Cardiac fibroblast (primary cell): ENCODE results near the gene SDHD.
"Not testable (repeated sequence)": the region's sequence is repeated elsewhere in the genome, so short reads cannot be mapped to it uniquely, and the experiment has no call there.

ENCODE experiments used
- DNase-seq, 2 donors: peaks; one replicate each; pipeline versions ENCODE4 v3.0.0 to v3.0.0-alpha.2; 2010; ENCODE audit warnings: low read depth in 2 of 2
- H3K4me3 ChIP-seq, 2 donors: replicated peaks in 1 of 2; 1 replicate in 1 of 2; 2 replicates in 1 of 2; pipeline ENCODE4 v1.5.1; 2011; ENCODE audit warnings: low read depth in 2 of 2, low read length in 2 of 2, mild to moderate bottlenecking in 2 of 2, moderate library complexity in 1 of 2
- TF ChIP-seq, protein P1 (sequence below): IDR thresholded peaks from one replicate; pipeline ENCODE4 v1.5.1; 2011; ENCODE audit warnings: low read depth, mild to moderate bottlenecking, low read length, inconsistent platforms

The SDHD gene

DNA sequence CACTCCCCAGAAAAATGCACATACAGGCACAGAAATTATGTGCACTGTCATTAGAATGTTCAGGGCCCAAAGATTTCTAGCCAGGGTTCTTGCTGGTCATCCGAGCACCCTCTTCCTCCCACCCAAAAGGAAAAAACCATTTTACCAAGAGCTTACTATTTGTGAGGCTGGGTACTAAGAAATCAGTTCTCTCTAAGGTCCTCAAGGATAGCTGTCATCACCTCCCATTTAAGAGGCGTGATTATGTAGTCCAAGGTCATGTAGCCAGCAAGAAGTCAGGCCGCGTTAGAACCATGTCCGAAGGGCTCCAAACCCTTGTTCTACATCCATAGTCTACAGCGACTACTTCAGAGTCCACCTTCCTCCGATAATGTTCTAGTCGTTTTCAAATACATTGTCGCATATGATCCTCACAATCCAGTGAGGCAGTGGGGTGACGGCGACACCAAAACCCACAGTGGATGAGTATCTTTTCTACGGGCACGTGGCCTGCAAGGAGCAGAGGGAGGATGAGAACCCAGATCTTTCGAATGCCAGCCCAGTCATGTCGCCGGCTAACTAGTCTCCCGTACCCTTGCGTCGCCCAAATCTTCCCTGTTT lies 751 bp upstream of the SDHD start:
- TF ChIP-seq, protein P1, sequence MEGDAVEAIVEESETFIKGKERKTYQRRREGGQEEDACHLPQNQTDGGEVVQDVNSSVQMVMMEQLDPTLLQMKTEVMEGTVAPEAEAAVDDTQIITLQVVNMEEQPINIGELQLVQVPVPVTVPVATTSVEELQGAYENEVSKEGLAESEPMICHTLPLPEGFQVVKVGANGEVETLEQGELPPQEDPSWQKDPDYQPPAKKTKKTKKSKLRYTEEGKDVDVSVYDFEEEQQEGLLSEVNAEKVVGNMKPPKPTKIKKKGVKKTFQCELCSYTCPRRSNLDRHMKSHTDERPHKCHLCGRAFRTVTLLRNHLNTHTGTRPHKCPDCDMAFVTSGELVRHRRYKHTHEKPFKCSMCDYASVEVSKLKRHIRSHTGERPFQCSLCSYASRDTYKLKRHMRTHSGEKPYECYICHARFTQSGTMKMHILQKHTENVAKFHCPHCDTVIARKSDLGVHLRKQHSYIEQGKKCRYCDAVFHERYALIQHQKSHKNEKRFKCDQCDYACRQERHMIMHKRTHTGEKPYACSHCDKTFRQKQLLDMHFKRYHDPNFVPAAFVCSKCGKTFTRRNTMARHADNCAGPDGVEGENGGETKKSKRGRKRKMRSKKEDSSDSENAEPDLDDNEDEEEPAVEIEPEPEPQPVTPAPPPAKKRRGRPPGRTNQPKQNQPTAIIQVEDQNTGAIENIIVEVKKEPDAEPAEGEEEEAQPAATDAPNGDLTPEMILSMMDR = no peak
- DNase-seq = peak; percentile 32 to 46
- H3K4me3 ChIP-seq = peak overlapping the region; percentile 80 to 95

DNA sequence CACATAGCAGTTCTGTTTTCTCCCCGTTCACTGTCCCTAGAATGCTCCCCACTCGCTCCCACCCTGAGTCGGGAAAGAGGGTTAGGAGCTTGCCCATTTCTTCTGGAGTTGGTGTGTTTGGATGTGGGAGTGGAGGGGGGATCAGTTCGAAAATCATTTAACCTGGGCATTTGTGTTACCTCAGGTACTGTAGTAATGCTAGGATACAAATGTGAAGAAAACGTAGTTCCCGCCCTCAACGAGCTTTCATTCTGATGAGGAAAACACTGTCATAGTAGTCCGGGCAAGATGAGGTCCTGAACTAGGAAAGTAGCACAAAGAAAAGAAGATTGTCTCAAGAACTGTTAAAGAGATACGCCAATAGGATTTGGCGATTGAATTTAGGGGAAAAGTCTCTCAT lies 539 bp downstream of the SDHD start:
- peak overlapping the region; percentile 80 to 95 for H3K4me3 ChIP-seq
- DNase-seq = no peak
- TF ChIP-seq, protein P1 = no peak

DNA sequence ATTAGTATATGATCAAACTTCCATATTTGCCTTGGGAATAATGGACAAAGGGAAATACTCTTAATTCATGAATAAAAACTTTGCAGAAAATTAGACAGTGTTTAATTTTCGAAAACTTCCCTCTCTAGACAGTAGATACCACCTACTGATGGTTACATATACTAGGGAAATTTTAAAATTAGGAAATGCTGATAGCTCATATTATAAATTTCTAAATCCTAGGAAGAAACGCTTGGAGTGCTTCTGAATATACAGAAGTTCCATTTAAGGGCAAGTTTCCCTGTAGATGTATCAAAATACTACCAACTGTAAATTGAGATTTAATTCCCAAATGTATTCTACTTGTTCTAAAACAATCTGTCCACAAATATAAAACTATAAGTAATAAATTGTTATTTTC lies 8.6 kb downstream of the SDHD start:
- H3K4me3 ChIP-seq, DNase-seq: not testable (repeated sequence)

DNA sequence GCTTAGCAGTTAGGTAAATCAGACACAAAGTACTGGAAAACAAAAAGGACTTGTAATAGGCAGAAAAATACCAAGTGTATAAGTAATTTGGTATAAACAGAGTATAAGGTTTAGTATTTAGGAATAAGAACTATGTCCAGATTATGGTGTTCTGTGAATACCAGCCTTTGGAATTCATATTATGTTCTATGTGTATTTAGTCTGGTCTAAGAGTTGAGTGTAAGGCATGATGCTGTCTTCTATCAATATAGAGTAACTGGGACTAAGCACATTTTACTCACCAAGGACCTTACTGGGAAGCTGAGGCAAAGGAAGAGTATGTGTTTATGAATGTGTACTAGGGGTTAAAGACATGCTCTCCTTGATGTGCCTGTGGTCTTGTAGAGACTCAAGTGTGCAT lies 9.5 kb downstream of the SDHD start:
- no peak overlapping the region for H3K4me3 ChIP-seq
- no peak for DNase-seq
- TF ChIP-seq, protein P1 = no peak

DNA sequence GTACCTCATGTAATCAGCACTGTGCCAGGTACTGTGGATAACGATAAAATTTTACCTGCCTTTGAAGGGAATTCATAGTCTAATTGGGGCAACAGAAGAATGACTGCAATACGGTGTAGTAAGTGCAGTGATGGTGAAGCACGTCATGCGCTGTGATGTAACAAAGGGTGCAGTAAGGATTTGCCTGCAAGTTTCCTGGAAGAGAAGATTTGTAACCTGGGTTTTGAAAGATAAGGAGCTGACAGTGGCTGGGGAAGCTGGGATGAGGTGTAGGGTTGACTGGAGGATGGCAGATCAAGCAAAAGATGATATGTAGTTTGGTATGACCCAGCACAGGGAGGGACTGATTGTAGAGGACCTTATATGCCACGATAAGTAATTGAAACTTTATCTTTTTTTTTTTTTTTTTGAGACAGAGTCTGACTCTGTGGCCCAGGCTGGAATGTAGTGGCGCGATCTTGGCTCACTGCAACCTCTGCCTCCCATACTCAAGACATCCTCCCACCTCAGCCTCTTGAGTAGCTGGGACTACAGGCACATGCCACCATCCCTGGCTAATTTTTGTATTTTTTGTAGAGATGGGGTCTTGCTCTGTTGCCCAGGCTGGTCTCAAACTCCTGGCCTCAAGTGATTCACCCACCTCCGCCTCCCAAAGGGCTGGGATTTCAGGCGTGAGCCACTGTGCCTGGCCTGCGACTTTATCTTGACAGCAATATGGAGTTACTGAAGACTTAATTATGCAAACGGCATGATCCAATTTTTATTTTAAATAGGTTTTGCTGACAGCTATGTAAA lies 11.3 kb downstream of the SDHD start:
- DNase-seq = no peak
- TF ChIP-seq, protein P1 = no peak

GRCh38 chr11:112100462-112100861 lies 13.8 kb downstream of the SDHD start:
- DNase-seq = peak; percentile 4 to 19
- TF ChIP-seq, protein P1 = no peak
- no peak overlapping the region for H3K4me3 ChIP-seq

More for the DNA sequence above, 11.3 kb downstream of the SDHD start:
- no peak overlapping the region for H3K4me3 ChIP-seq

DNA sequence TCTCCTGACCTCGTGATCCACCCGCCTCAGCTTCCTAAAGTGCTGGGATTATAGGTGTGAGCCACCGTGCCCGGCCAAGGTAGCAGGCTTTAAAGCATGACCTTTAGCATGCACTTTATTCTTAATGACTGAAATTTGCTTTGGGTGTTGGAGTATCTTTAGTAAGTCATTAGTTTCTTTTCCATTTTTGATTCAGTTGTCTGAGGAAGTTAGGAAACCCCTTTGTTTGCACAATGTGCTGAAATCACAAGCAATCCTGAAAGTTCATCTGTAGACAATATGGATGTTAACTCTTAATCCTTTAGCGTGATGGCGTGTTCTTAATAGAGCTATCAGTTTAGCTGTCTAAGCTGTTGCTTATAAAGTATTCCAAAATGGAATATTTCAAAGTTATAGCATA lies 16.8 kb downstream of the SDHD start:
- H3K4me3 ChIP-seq = no peak overlapping the region
- DNase-seq = no peak
- TF ChIP-seq, protein P1 = no peak
